ENCODE measurements around the gene MESD. TPM values are rescaled to one million over a fixed set of nuclear protein-coding genes. Genes with fewer than 3 reads are reported as not detected.
A peak's percentile ranks its signal among the peaks of the same experiment; 100 is the strongest.
"Not testable (repeated sequence)": the region's sequence is repeated elsewhere in the genome, so short reads cannot be mapped to it uniquely, and the experiment has no call there.

MESD gene
- polyA plus RNA-seq, 3 donors from 2014 or later: 22.3 to 39.6 (median 32.1) TPM

DNA sequence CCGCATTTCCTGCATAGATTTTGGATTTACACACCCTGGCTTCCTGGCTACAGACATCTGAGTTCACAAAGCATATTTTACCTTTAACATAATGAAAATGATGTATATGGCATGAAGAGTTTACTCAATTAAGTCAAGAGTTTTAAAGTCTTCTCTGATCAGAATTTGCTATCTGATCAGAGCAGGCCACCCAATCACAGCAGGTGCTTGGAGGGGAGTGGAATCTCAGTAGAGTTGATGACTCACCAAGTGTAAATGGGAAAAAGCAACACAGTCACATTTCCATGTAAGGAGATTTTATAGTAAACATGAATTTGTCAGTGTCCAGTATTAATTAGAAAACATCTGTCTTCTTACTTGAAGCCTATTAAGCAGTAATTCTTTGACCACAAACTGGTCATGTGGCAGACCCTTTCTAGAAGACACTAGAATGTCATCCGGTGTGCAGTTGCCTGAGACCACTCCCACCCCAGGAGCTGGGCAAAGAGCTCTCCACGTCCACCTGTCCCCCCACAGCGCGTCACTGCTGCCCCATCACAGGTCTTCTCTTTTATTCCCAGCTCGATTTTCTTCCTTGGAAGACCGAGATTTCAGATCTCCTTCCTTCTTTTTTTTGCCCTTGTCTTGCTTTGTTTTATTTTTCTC, 10.8 kb downstream of the MESD start:
- H3K27me3 Mint-ChIP-seq (ENCODE audit: low read depth in 3 of 3): no peaks in the 10 kb centered on the region
- no peak overlapping the region for H3K4me3 Mint-ChIP-seq
- H3K4me1 Mint-ChIP-seq: peaks cover 38 to 57% of the 10 kb centered on the region in 2 donors
- peaks cover 9 to 27% (median 25%) of the 10 kb centered on the region in 3 donors for H3K36me3 Mint-ChIP-seq
- H3K9me3 Mint-ChIP-seq: no peaks in the 10 kb centered on the region
- DNase-seq: no peak
- H3K27ac Mint-ChIP-seq: peak overlapping the region in 5 of 6 donors; percentile 1 to 54 (median 6)

GRCh38 chr15:80977627-80978036, 12.0 kb downstream of the MESD start:
- peaks cover 9 to 27% (median 25%) of the 10 kb centered on the region in 3 donors for H3K36me3 Mint-ChIP-seq
- no peak overlapping the region for H3K4me3 Mint-ChIP-seq
- H3K27me3 Mint-ChIP-seq (ENCODE audit: low read depth in 3 of 3): no peaks in the 10 kb centered on the region
- no peaks in the 10 kb centered on the region for H3K9me3 Mint-ChIP-seq
- no peak for DNase-seq
- peak overlapping the region in 2 of 6 donors; percentile 9 to 46 for H3K27ac Mint-ChIP-seq
- H3K4me1 Mint-ChIP-seq: peaks cover 35 to 50% of the 10 kb centered on the region in 2 donors

- Mint-ChIP-seq H3K9me3 (no peaks in the 10 kb centered on the region), H3K4me1 (peaks cover 28 to 42% of the 10 kb centered on the region in 2 donors), H3K27ac (peak overlapping the region in 3 of 6 donors; percentile 8 to 70 (median 9)), H3K4me3 (no peak overlapping the region), H3K27me3 (ENCODE audit: low read depth in 3 of 3) (no peaks in the 10 kb centered on the region), H3K36me3 (peaks cover 9 to 25% (median 21%) of the 10 kb centered on the region in 3 donors)
- no peak for DNase-seq
Observed at GRCh38 chr15:80976851-80977250, 12.8 kb downstream of the MESD start.

- Mint-ChIP-seq H3K27ac (peak overlapping the region in 3 of 6 donors; percentile 62 to 66 (median 65)), H3K9me3 (no peaks in the 10 kb centered on the region), H3K4me1 (peaks cover 27 to 46% of the 10 kb centered on the region in 2 donors), H3K27me3 (ENCODE audit: low read depth in 3 of 3) (no peaks in the 10 kb centered on the region), H3K4me3 (peak overlapping the region in 2 of 5 donors; percentile 11 to 33), H3K36me3 (peaks cover 9 to 21% (median 15%) of the 10 kb centered on the region in 3 donors)
- no peak for DNase-seq
Observed at GRCh38 chr15:80974914-80975313, 14.7 kb downstream of the MESD start.

GRCh38 chr15:80972276-80972675, 17.3 kb downstream of the MESD start:
- H3K36me3 Mint-ChIP-seq: peaks cover 0 to 6% (median 3%) of the 10 kb centered on the region in 3 donors
- H3K27ac Mint-ChIP-seq: peak overlapping the region in 2 of 6 donors; percentile 5 to 28
- peaks cover 26 to 38% of the 10 kb centered on the region in 2 donors for H3K4me1 Mint-ChIP-seq
- no peak overlapping the region for H3K4me3 Mint-ChIP-seq
- no peak for DNase-seq
- no peaks in the 10 kb centered on the region for H3K9me3 Mint-ChIP-seq
- H3K27me3 Mint-ChIP-seq (ENCODE audit: low read depth in 3 of 3): no peaks in the 10 kb centered on the region

DNA sequence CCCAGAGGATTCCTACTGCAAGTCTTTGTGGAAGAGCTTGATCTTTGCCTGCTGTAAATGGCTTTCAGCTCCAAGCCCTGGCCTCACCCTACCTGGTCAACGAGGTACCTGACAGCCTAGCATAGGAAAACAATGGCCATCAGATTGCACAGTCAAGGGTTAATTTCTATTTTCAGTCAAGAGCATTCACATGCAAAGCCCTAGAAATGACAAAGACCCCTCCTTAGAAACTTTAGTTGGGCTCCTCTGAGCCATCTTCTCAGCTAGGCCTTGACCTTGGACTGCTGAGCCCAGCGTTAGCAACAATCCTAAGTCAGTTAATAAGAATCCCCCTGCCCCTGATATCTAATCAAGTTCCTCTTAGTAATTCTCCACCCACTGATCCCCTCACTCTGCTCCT, 18.5 kb downstream of the MESD start:
- Mint-ChIP-seq H3K27ac (no peak overlapping the region), H3K36me3 (peaks cover 0 to 6% (median 3%) of the 10 kb centered on the region in 3 donors), H3K4me3 (no peak overlapping the region), H3K27me3 (ENCODE audit: low read depth in 3 of 3) (no peaks in the 10 kb centered on the region), H3K9me3 (no peaks in the 10 kb centered on the region), H3K4me1 (peaks cover 16 to 28% of the 10 kb centered on the region in 2 donors)
- no peak for DNase-seq

DNA sequence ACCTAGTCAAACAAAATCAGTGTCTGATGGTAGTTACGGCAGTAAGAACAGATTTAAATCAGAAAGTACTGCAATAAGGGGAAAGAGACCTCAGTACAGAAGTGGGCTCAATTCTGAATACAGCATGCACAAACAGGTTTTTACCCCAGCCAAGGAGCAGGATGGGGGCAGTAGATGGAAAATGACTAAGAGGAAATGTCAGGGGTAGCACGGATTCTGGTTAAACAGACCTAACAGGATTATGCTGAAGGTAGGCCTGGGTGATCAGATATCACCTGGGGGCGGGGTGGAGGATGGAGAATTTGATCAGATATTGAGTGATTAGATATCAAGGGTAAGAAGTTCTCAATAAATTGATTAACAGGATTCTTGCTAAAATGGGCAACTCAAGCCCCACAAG, 19.0 kb downstream of the MESD start:
- Mint-ChIP-seq H3K27ac (no peak overlapping the region), H3K36me3 (peaks cover 0 to 6% (median 3%) of the 10 kb centered on the region in 3 donors), H3K27me3 (ENCODE audit: low read depth in 3 of 3) (no peaks in the 10 kb centered on the region), H3K9me3 (no peaks in the 10 kb centered on the region), H3K4me1 (peaks cover 15 to 26% of the 10 kb centered on the region in 2 donors), H3K4me3 (no peak overlapping the region)
- no peak for DNase-seq

DNA sequence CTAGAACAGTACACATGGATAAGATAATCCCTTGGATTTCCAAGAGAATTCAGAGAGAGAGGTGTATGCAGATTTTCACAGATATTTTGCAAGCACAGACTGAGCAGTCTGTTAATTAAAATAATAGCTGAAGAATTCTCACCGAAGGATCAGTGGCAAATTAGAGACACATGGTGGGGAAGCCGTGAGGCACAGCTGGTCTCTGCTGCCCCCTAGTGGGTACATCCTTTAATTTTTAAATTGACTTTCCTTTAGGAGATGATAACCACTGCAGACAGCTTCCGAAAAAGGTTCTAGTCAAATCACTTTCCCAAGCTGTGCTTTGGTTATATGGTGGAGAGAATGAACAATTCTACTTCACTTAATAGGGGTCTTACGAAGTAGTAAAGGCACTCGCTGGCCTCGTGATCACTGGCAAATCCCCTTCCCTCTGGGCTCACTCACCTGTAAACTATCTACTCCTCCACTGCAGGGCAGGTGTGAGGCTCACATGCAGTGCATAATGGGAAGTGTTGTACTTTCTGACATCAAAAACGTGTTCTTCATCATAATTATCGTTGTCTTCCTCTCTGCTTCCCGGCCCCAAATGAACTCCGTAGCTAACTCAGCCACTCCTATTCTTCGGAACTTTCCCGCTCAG, 19.5 kb downstream of the MESD start:
- Mint-ChIP-seq H3K36me3 (peaks cover 0 to 10% (median 7%) of the 10 kb centered on the region in 3 donors), H3K4me1 (peaks cover 9 to 21% of the 10 kb centered on the region in 2 donors), H3K27me3 (ENCODE audit: low read depth in 3 of 3) (no peaks in the 10 kb centered on the region), H3K4me3 (no peak overlapping the region), H3K27ac (no peak overlapping the region), H3K9me3 (no peaks in the 10 kb centered on the region)
- peak; percentile 55 to 65 (median 57) for DNase-seq

GRCh38 chr15:80969316-80969715, 20.3 kb downstream of the MESD start:
- Mint-ChIP-seq H3K9me3 (no peaks in the 10 kb centered on the region), H3K27me3 (ENCODE audit: low read depth in 3 of 3) (no peaks in the 10 kb centered on the region), H3K4me1 (peaks cover 6 to 12% of the 10 kb centered on the region in 2 donors), H3K4me3 (no peak overlapping the region), H3K36me3 (peaks cover 0 to 18% (median 16%) of the 10 kb centered on the region in 3 donors), H3K27ac (no peak overlapping the region)
- no peak for DNase-seq

GRCh38 chr15:80967991-80968510, 21.6 kb downstream of the MESD start:
- Mint-ChIP-seq H3K4me3 (no peak overlapping the region), H3K9me3 (no peaks in the 10 kb centered on the region), H3K27ac (no peak overlapping the region), H3K27me3 (ENCODE audit: low read depth in 3 of 3) (no peaks in the 10 kb centered on the region), H3K36me3 (peaks cover 0 to 23% (median 21%) of the 10 kb centered on the region in 3 donors), H3K4me1 (peaks cover 2 to 6% of the 10 kb centered on the region in 2 donors)
- DNase-seq: no peak

GRCh38 chr15:80967451-80967850, 22.2 kb downstream of the MESD start:
- H3K9me3 Mint-ChIP-seq: peaks cover 0 to 2% (median 0%) of the 10 kb centered on the region in 6 donors

GRCh38 chr15:80966431-80967197, 23.0 kb downstream of the MESD start:
- Mint-ChIP-seq H3K4me3 (no peak overlapping the region), H3K9me3 (peaks cover 0 to 2% (median 0%) of the 10 kb centered on the region in 6 donors), H3K4me1 (peaks cover 10 to 21% of the 10 kb centered on the region in 2 donors), H3K27me3 (ENCODE audit: low read depth in 3 of 3) (no peaks in the 10 kb centered on the region), H3K27ac (peak overlapping the region in 2 of 6 donors; percentile 32 to 45), H3K36me3 (peaks cover 0 to 29% (median 22%) of the 10 kb centered on the region in 3 donors)
- DNase-seq: no peak

More at GRCh38 chr15:80967451-80967850, 22.2 kb downstream of the MESD start:
- Mint-ChIP-seq H3K4me3 (no peak overlapping the region), H3K4me1 (peaks cover 7 to 12% of the 10 kb centered on the region in 2 donors), H3K27ac (no peak overlapping the region), H3K36me3 (peaks cover 0 to 28% (median 21%) of the 10 kb centered on the region in 3 donors), H3K27me3 (ENCODE audit: low read depth in 3 of 3) (no peaks in the 10 kb centered on the region)
- no peak for DNase-seq

DNA sequence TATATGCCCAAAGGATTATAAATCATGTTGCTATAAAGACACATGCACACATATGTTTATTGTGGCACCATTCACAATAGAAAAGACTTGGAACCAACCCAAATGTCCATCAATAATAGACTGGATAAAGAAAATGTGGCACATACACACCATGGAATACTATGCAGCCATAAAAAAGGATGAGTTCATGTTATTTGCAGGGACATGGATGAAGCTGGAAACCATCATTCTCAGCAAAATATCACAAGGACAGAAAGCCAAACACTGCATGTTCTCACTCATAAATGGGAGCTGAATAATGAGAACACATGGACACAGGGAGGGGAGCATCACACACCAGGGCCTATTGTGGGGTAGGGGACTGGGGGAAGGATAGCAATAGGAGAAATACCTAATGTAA, 24.2 kb downstream of the MESD start:
- peaks cover 6 to 30% (median 22%) of the 10 kb centered on the region in 3 donors for H3K36me3 Mint-ChIP-seq
- H3K27ac Mint-ChIP-seq; H3K4me3 Mint-ChIP-seq; DNase-seq; H3K27me3 Mint-ChIP-seq (ENCODE audit: low read depth in 3 of 3); H3K9me3 Mint-ChIP-seq: not testable (repeated sequence)
- peaks cover 10 to 24% of the 10 kb centered on the region in 2 donors for H3K4me1 Mint-ChIP-seq
